ENCODE measurements around the gene POU2AF3.
"Not testable (repeated sequence)": the region's sequence is repeated elsewhere in the genome, so short reads cannot be mapped to it uniquely, and the experiment has no call there.

POU2AF3 gene

GRCh38 chr11:111307472-111308108 is 9.2 kb downstream of the POU2AF3 start:
- Mint-ChIP-seq H3K36me3 (ENCODE audit: low read depth) (no peaks in the 10 kb centered on the region), H3K27me3 (ENCODE audit: low read depth) (peaks cover 40% of the 10 kb centered on the region), H3K4me3 (no peak overlapping the region), H3K27ac (no peak overlapping the region), H3K4me1 (ENCODE audit: low read depth) (no peaks in the 10 kb centered on the region), H3K9me3 (no peaks in the 10 kb centered on the region)

GRCh38 chr11:111308140-111308539 is 9.8 kb downstream of the POU2AF3 start:
- Mint-ChIP-seq H3K4me3 (no peak overlapping the region), H3K4me1 (ENCODE audit: low read depth) (no peaks in the 10 kb centered on the region), H3K9me3 (no peaks in the 10 kb centered on the region), H3K36me3 (ENCODE audit: low read depth) (no peaks in the 10 kb centered on the region), H3K27ac (no peak overlapping the region), H3K27me3 (ENCODE audit: low read depth) (peaks cover 39% of the 10 kb centered on the region)

DNA sequence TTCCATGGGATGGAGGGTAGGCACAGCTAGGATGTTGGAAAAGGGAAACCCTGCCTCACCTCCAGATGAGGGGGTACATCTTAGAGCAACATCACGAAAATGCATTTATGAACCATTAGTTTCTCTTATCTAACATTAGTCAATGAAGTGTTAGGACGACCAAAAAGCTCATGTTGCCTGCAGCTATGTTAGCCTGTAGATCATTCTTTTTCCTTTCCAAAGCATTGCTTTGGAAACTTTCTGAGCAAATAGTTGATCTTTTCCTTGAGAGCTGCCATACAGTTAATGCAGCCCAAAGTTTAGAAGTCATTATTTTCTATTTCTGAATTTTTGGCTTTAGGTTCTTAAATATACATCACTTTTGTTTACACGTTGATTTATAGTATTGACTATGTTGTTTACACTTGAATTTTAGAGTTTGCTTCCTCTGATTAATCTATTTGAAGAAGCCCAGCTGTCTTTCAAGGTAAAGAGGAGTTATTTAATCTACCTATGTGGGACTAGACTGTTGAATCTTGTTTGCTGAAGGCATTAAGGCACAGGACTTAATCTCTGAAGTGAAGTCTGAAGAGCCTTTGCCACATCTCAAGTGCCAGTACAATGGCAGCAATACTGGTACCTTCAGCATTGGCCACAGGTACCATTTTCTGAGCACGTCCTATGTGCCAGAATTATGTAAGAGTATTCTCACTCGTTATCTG is 11.0 kb downstream of the POU2AF3 start:
- Mint-ChIP-seq H3K4me1 (ENCODE audit: low read depth) (no peaks in the 10 kb centered on the region), H3K36me3 (ENCODE audit: low read depth) (no peaks in the 10 kb centered on the region), H3K4me3 (no peak overlapping the region), H3K9me3 (no peaks in the 10 kb centered on the region), H3K27ac (no peak overlapping the region), H3K27me3 (ENCODE audit: low read depth) (peaks cover 39% of the 10 kb centered on the region)

DNA sequence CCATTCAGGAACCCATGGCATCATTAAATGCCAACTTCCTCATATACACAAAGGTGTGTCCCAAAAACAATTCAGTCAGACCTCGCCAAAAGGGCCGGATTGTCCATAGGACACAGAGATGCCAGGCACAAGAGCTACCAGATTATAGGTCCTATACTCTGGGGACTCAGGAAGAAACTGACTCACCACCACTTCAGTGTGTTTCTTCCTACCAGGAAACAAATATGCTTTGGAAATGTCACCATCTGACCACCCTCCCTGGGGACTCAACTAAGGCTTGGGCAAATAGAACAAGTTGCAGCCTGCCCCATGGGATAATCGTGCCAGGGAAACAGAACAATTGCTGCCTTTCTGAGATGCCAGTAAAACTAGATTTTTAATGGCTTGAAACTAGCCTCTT is 11.7 kb downstream of the POU2AF3 start:
- H3K36me3 Mint-ChIP-seq (ENCODE audit: low read depth), result no peaks in the 10 kb centered on the region
- H3K9me3 Mint-ChIP-seq, result no peaks in the 10 kb centered on the region
- H3K27ac Mint-ChIP-seq, result no peak overlapping the region
- peaks cover 38% of the 10 kb centered on the region for H3K27me3 Mint-ChIP-seq (ENCODE audit: low read depth)
- H3K4me1 Mint-ChIP-seq (ENCODE audit: low read depth), result no peaks in the 10 kb centered on the region
- H3K4me3 Mint-ChIP-seq, result no peak overlapping the region

GRCh38 chr11:111310723-111311122 is 12.4 kb downstream of the POU2AF3 start:
- Mint-ChIP-seq H3K27me3 (ENCODE audit: low read depth) (peaks cover 37% of the 10 kb centered on the region), H3K27ac (no peak overlapping the region), H3K36me3 (ENCODE audit: low read depth) (no peaks in the 10 kb centered on the region), H3K4me1 (ENCODE audit: low read depth) (no peaks in the 10 kb centered on the region), H3K4me3 (no peak overlapping the region), H3K9me3 (no peaks in the 10 kb centered on the region)

- H3K27ac Mint-ChIP-seq, result no peak overlapping the region
These were observed 13.7 kb downstream of the POU2AF3 start for GRCh38 chr11:111312076-111312475.

DNA sequence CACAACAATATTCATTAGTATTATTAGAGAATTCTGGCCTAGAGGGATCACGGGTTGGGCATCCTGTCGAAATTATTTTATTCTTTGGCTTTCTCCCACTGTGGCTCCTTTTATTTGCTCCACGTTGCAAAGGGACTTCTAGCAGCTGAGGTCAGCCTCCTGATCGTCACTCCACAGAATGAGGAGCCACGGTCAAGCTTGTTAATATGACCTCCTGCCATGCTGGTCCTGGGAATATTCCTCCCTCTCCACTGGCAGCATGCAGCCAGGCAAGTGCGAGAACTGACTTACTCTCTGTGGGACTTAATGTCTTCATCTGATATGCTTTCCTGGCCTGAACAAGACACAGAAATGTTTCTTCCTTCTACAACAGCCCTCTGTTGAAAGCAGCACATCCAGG is 20.9 kb downstream of the POU2AF3 start:
- Mint-ChIP-seq H3K27ac (no peak overlapping the region), H3K36me3 (ENCODE audit: low read depth) (no peaks in the 10 kb centered on the region), H3K4me3 (no peak overlapping the region), H3K9me3 (no peaks in the 10 kb centered on the region), H3K4me1 (ENCODE audit: low read depth) (no peaks in the 10 kb centered on the region), H3K27me3 (ENCODE audit: low read depth) (peaks cover 31% of the 10 kb centered on the region)

More at GRCh38 chr11:111312076-111312475, 13.7 kb downstream of the POU2AF3 start:
- H3K9me3 Mint-ChIP-seq, result no peaks in the 10 kb centered on the region
- peaks cover 28% of the 10 kb centered on the region for H3K27me3 Mint-ChIP-seq (ENCODE audit: low read depth)
- no peaks in the 10 kb centered on the region for H3K36me3 Mint-ChIP-seq (ENCODE audit: low read depth)
- no peak overlapping the region for H3K4me3 Mint-ChIP-seq
- no peaks in the 10 kb centered on the region for H3K4me1 Mint-ChIP-seq (ENCODE audit: low read depth)

DNA sequence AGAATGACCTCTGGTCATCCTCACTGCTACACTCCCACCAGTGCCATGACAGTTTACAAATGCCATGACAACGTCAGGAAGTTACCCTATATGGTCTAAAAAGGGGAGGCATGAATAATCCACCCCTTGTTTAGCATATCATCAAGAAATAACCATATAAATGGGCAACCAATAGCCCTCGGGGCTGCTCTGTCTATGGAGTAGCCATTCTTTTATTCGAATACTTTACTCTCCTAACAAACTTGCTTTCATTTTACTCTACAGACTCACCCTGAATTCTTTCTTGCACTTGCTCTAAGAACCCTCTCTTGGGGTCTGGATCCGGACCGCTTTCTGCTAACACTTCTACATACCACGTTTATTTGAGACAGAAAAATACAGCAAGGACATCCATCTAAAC is 21.9 kb downstream of the POU2AF3 start:
- not testable (repeated sequence) for H3K9me3 Mint-ChIP-seq; H3K27ac Mint-ChIP-seq; H3K36me3 Mint-ChIP-seq (ENCODE audit: low read depth); H3K4me1 Mint-ChIP-seq (ENCODE audit: low read depth); H3K4me3 Mint-ChIP-seq
- peaks cover 28% of the 10 kb centered on the region for H3K27me3 Mint-ChIP-seq (ENCODE audit: low read depth)

- Mint-ChIP-seq H3K27me3 (ENCODE audit: low read depth) (peaks cover 23% of the 10 kb centered on the region), H3K4me3 (no peak overlapping the region), H3K9me3 (no peaks in the 10 kb centered on the region), H3K27ac (no peak overlapping the region), H3K4me1 (ENCODE audit: low read depth) (no peaks in the 10 kb centered on the region), H3K36me3 (ENCODE audit: low read depth) (no peaks in the 10 kb centered on the region)
These were observed 22.6 kb downstream of the POU2AF3 start for GRCh38 chr11:111320728-111321568.

- Mint-ChIP-seq H3K36me3 (ENCODE audit: low read depth) (no peaks in the 10 kb centered on the region), H3K4me3 (no peak overlapping the region), H3K27ac (no peak overlapping the region), H3K4me1 (ENCODE audit: low read depth) (no peaks in the 10 kb centered on the region), H3K27me3 (ENCODE audit: low read depth) (peaks cover 23% of the 10 kb centered on the region), H3K9me3 (no peaks in the 10 kb centered on the region)
These were observed 24.2 kb downstream of the POU2AF3 start for GRCh38 chr11:111322534-111322933.

GRCh38 chr11:111324277-111324720 is 26.0 kb downstream of the POU2AF3 start:
- no peak overlapping the region for H3K4me3 Mint-ChIP-seq
- H3K27me3 Mint-ChIP-seq (ENCODE audit: low read depth), result peaks cover 23% of the 10 kb centered on the region
- H3K9me3 Mint-ChIP-seq, result no peaks in the 10 kb centered on the region

GRCh38 chr11:111325259-111325658 is 26.9 kb downstream of the POU2AF3 start:
- H3K4me1 Mint-ChIP-seq (ENCODE audit: low read depth), result no peaks in the 10 kb centered on the region
- no peak overlapping the region for H3K27ac Mint-ChIP-seq
- no peaks in the 10 kb centered on the region for H3K9me3 Mint-ChIP-seq
- H3K4me3 Mint-ChIP-seq, result no peak overlapping the region
- peaks cover 18% of the 10 kb centered on the region for H3K27me3 Mint-ChIP-seq (ENCODE audit: low read depth)
- no peaks in the 10 kb centered on the region for H3K36me3 Mint-ChIP-seq (ENCODE audit: low read depth)

More at GRCh38 chr11:111324277-111324720, 26.0 kb downstream of the POU2AF3 start:
- H3K4me1 Mint-ChIP-seq (ENCODE audit: low read depth), result no peaks in the 10 kb centered on the region
- no peaks in the 10 kb centered on the region for H3K36me3 Mint-ChIP-seq (ENCODE audit: low read depth)
- no peak overlapping the region for H3K27ac Mint-ChIP-seq

DNA sequence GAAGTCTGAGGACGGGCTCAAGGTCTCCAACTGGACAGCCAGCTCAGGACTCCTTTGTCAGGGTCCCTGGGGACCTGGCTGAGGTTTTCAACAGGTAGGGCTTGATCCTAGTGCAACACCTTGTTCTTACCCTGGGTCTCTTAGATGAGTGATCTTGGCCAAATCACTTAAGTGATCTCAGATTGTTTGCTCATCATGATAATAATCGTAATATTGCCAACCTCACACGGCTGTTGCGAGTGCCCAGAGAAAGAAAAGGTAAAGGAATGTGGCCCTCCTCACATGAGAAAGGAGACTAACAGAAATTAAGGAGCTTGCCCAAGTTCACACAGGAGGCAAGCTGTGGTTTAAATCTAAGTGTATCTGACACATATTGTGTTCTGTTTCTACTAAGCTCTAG is 28.5 kb downstream of the POU2AF3 start:
- H3K4me3 Mint-ChIP-seq, result no peak overlapping the region
- H3K27ac Mint-ChIP-seq, result no peak overlapping the region
- no peaks in the 10 kb centered on the region for H3K9me3 Mint-ChIP-seq
- no peaks in the 10 kb centered on the region for H3K36me3 Mint-ChIP-seq (ENCODE audit: low read depth)
- H3K27me3 Mint-ChIP-seq (ENCODE audit: low read depth), result peaks cover 12% of the 10 kb centered on the region
- no peaks in the 10 kb centered on the region for H3K4me1 Mint-ChIP-seq (ENCODE audit: low read depth)

DNA sequence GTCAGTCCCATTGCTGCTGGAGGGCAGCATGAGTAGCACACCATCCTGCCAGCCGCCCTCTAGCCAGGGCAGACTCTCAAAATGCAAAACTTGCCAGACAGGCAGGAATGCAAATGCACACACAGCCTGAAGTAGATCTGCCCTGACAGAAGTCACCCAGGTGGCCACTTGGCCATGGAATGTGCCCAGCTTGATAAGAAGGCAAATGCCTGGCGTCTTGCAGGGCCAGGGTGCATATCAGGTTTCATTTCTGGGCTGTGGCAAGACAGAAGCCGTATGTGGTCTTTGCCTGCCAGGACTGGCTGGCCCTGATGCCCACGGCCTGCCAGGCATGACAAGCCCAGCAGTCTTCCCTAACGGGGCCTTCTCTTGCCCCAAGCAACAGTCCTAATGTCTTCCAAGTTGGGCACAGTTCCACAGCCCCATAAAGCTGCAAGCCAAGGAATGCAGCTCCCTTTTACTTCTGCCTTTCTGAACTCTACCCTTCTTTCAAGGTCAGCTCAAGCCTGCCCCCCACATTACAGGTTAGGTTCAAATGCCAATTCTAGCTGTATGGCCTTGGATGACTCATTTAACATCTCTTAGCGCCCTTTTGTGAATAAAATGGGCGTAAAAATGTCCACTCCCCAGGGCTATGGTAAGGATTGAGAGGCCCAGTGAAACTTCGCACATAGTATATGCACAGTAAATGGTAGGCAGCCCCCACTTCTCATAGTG is 29.7 kb downstream of the POU2AF3 start:
- Mint-ChIP-seq H3K27me3 (ENCODE audit: low read depth) (peaks cover 10% of the 10 kb centered on the region), H3K4me1 (ENCODE audit: low read depth) (no peaks in the 10 kb centered on the region), H3K9me3 (no peaks in the 10 kb centered on the region), H3K27ac (no peak overlapping the region), H3K4me3 (no peak overlapping the region), H3K36me3 (ENCODE audit: low read depth) (no peaks in the 10 kb centered on the region)

Data from T-helper 1 cell treated with Interleukin-12 subunit alpha and Interleukin-12 subunit beta and Interleukin-4 antibody, amounts not matched to agents 30 μg/mL and 1 μg/mL, for 36 hours (primary cell).